HepG2 (cell line): ENCODE data around the gene KCNJ13. TPM values are rescaled to one million over a fixed set of nuclear protein-coding genes. Genes with fewer than 3 reads are reported as not detected.

Experiments used
- ATAC-seq: fragments of 200-7000 bp; cut with Tn5 transposase; 3 replicates; pipeline ENCODE4 v1.9.1; 2020; ENCODE audit warnings: mild to moderate bottlenecking, moderate library complexity
- BruUV-seq: library from RNA; stranded (reverse); fragments of 400-500 nt; replicated peaks from 2 replicates; lab custom pipeline; 2021; lab: Mats Ljungman, UMichigan
- CTCF ChIA-PET: fragments of 300-600 bp; formaldehyde crosslinking; extraction: SDS; loops from one replicate; lab custom pipeline; 2021; ENCODE audit warnings: low total read pairs, inconsistent platforms, low intra/inter-chr PET ratio; lab: Yijun Ruan, JAX
- POLR2A ChIA-PET: fragments of 350-600 bp; sonication (Branson Sonifier 250); formaldehyde crosslinking; loops from one replicate; lab custom pipeline; 2020; ENCODE audit warnings: antibody characterized with exemption, inconsistent platforms; lab: Yijun Ruan, JAX
- DNase-seq: peaks from one replicate; pipeline ENCODE4 v3.0.0-alpha.2; 2015; ENCODE audit warnings: low spot score
- FAIRE-seq: peaks from 3 replicates; lab custom pipeline; 2011; peaks lifted over from hg19 to GRCh38; lab: Jason Lieb, UNC
- H2AFZ ChIP-seq: one replicate; pipeline ENCODE4 v1.6.1; 2011; ENCODE audit warnings: low read length, inconsistent platforms
- H3K27ac ChIP-seq: fragments of 300-600 bp; 3 replicates; pipeline ENCODE4 v1.8.0; 2011; ENCODE audit warnings: mixed run types, mild to moderate bottlenecking, mixed read lengths, low read length, inconsistent platforms; ENCODE audit not compliant: insufficient read depth; ENCODE audit errors: extremely low read length
- H3K27me3 ChIP-seq, 2 experiments: fragments of 200-600 bp in 1 of 2; 2 replicates in 1 of 2; 3 replicates in 1 of 2; pipeline versions ENCODE4 v1.6.0 to v1.8.0; 2011; ENCODE audit warnings: low read length in 2 of 2, mild to moderate bottlenecking in 2 of 2, moderate library complexity in 2 of 2, inconsistent platforms in 1 of 2; ENCODE audit not compliant: insufficient read depth in 2 of 2, control insufficient read depth in 1 of 2
- H3K36me3 ChIP-seq, 2 experiments: fragments of 200-600 bp in 1 of 2; replicated peaks in 1 of 2; 2 replicates in 1 of 2; 3 replicates in 1 of 2; pipeline versions ENCODE4 v1.5.1 to v1.8.0; 2011; ENCODE audit warnings: low read length in 2 of 2, inconsistent platforms in 1 of 2; ENCODE audit not compliant: insufficient read depth in 2 of 2, control insufficient read depth in 1 of 2
- H3K4me1 ChIP-seq: 2 replicates; pipeline ENCODE4 v1.5.1; 2012; ENCODE audit warnings: low read length, inconsistent platforms; ENCODE audit not compliant: insufficient read depth
- H3K4me2 ChIP-seq: 2 replicates; pipeline ENCODE4 v1.6.0; 2011; ENCODE audit warnings: low read depth, low read length, inconsistent platforms
- H3K4me3 ChIP-seq, 3 experiments: fragments of 200-600 bp in 1 of 3; sonication (generic), shearing (Covaris generic) in 1 of 3; replicated peaks in 1 of 3; 2 replicates each; pipeline ENCODE4 v1.5.1; 2011 to 2016; ENCODE audit warnings: low read length in 3 of 3, inconsistent platforms in 2 of 3, low read depth in 2 of 3, mild to moderate bottlenecking in 2 of 3, control low read depth in 1 of 3, mixed read lengths in 1 of 3; ENCODE audit not compliant: insufficient read depth in 1 of 3
- H3K79me2 ChIP-seq: one replicate; pipeline ENCODE4 v1.6.1; 2011; ENCODE audit warnings: low read length, inconsistent platforms; ENCODE audit not compliant: insufficient read depth
- H3K9ac ChIP-seq: 2 replicates; pipeline ENCODE4 v1.6.0; 2011; ENCODE audit warnings: mild to moderate bottlenecking, low read depth, low read length, inconsistent platforms; ENCODE audit not compliant: insufficient read depth
- H3K9me3 ChIP-seq: 2 replicates; pipeline ENCODE4 v1.5.1; 2012; ENCODE audit warnings: mild to moderate bottlenecking, low read length
- H4K20me1 ChIP-seq: 2 replicates; pipeline ENCODE4 v1.6.0; 2011; ENCODE audit warnings: inconsistent platforms, mild to moderate bottlenecking, low read length, moderate library complexity; ENCODE audit not compliant: insufficient read depth
- CBX2 ChIP-seq, 2 experiments: fragments of 200-600 bp in 1 of 2; sonication (generic); formaldehyde crosslinking in 1 of 2; IDR thresholded peaks; 2 replicates each; pipeline versions ENCODE4 v1.7.0 to v1.8.1; 2018 to 2022; ENCODE audit warnings: low read depth in 2 of 2, low read length in 1 of 2, mild to moderate bottlenecking in 1 of 2, missing genetic modification reagents in 1 of 2
- EZH2 ChIP-seq: conservative IDR thresholded peaks from 2 replicates; pipeline ENCODE4 v1.6.1; 2012; ENCODE audit warnings: mild to moderate bottlenecking, low read depth, low read length, moderate library complexity
- FOSL2 ChIP-seq: sonication (generic); formaldehyde crosslinking; IDR thresholded peaks from 2 replicates; pipeline ENCODE4 v1.4.0; 2020; ENCODE audit warnings: missing genetic modification reagents
- GATAD2A ChIP-seq: IDR thresholded peaks from 2 replicates; pipeline ENCODE4 v1.6.1; 2016
- HNF4G ChIP-seq, 2 experiments: sonication (generic) in 1 of 2; formaldehyde crosslinking in 1 of 2; IDR thresholded peaks; 2 replicates each; pipeline versions ENCODE4 v1.4.0 to v1.6.1; 2011 to 2020; ENCODE audit warnings: borderline replicate concordance in 2 of 2, low read depth in 2 of 2, mild to moderate bottlenecking in 2 of 2, low read length in 1 of 2, missing genetic modification reagents in 1 of 2, moderate library complexity in 1 of 2
- HOXA7 ChIP-seq: sonication (generic); formaldehyde crosslinking; IDR thresholded peaks from 2 replicates; pipeline ENCODE4 v1.8.1; 2022; ENCODE audit warnings: mild to moderate bottlenecking, missing genetic modification reagents, moderate library complexity
- NCOA5 ChIP-seq: sonication (generic); formaldehyde crosslinking; IDR thresholded peaks from 2 replicates; pipeline ENCODE4 v1.4.0; 2020; ENCODE audit warnings: missing genetic modification reagents
- REL ChIP-seq: sonication (generic); formaldehyde crosslinking; conservative IDR thresholded peaks from 2 replicates; pipeline ENCODE4 v1.8.0; 2022; ENCODE audit warnings: mild to moderate bottlenecking, missing genetic modification reagents, moderate library complexity
- RFX5 ChIP-seq: IDR thresholded peaks from 2 replicates; pipeline ENCODE4 v1.6.1; 2011; ENCODE audit warnings: low read depth, low read length, improper control_type of control experiment
- SIX4 ChIP-seq: sonication (generic); formaldehyde crosslinking; IDR thresholded peaks from 2 replicates; pipeline ENCODE4 v1.4.0; 2020; ENCODE audit warnings: missing genetic modification reagents
- YY1 ChIP-seq: IDR thresholded peaks from 2 replicates; pipeline ENCODE4 v1.6.1; 2011; ENCODE audit warnings: low read length, low read depth, moderate library complexity, mild to moderate bottlenecking; ENCODE audit not compliant: insufficient read depth, insufficient replicate concordance
- ZNF549 ChIP-seq: sonication (generic); formaldehyde crosslinking; IDR thresholded peaks from 2 replicates; pipeline ENCODE4 v1.5.0; 2020; ENCODE audit warnings: missing genetic modification reagents
- ZNF572 ChIP-seq: sonication (generic); formaldehyde crosslinking; IDR thresholded peaks from 2 replicates; pipeline ENCODE4 v1.5.1; 2020; ENCODE audit warnings: mild to moderate bottlenecking, missing genetic modification reagents
- ZNF737 ChIP-seq: sonication (generic); formaldehyde crosslinking; IDR thresholded peaks from 2 replicates; pipeline ENCODE4 v1.5.0; 2020; ENCODE audit warnings: missing genetic modification reagents, mild to moderate bottlenecking, borderline replicate concordance
- ZNF75D ChIP-seq: sonication (generic); formaldehyde crosslinking; IDR thresholded peaks from 2 replicates; pipeline ENCODE4 v1.8.1; 2023; ENCODE audit warnings: missing genetic modification reagents, mild to moderate bottlenecking, borderline replicate concordance
- in situ Hi-C: cut with HindIII; loops from 2 replicates; pipeline ENCODE4 v1.10.0; 2017; ENCODE audit warnings: low pct_unique_long_range_greater_than_20kb; ENCODE audit not compliant: extremely low pct_ligation_motif_present
- intact Hi-C: fragments of 100-400 bp; cut with micrococcal nuclease; formaldehyde crosslinking; loops from one replicate; pipeline ENCODE4 v1.10.0; 2022; ENCODE audit not compliant: unreplicated experiment
- polyA plus RNA-seq, 8 experiments: library from polyadenylated mRNA; depleted of rRNA in 3 of 8; stranded (reverse) in 7 of 8; unstranded in 1 of 8; fragments of >200 nt; fragmentation: Illumina TruSeq in 4 of 8; extraction: Trizol in 4 of 8; gene quantifications; 2 replicates each; pipeline versions ENCODE4 v1.2.1 to v1.2.3, GENCODE V29; 2011 to 2016; ENCODE audit warnings: low read depth in 4 of 8, missing spikeins in 1 of 8, mixed read lengths in 1 of 8; ENCODE audit not compliant: insufficient read depth in 1 of 8
- total RNA-seq, 5 experiments: library from RNA; depleted of rRNA; stranded (reverse); fragments of >200 nt; fragmentation: Illumina TruSeq; extraction: Trizol; gene quantifications; 2 replicates each; pipeline ENCODE4 v1.2.3, GENCODE V29; 2016; ENCODE audit warnings: low read depth in 1 of 5
- TF ChIP-seq, protein P1 (sequence below): sonication (generic); formaldehyde crosslinking; IDR thresholded peaks from 2 replicates; pipeline ENCODE4 v1.5.1; 2020; ENCODE audit warnings: mild to moderate bottlenecking, missing genetic modification reagents
- TF ChIP-seq, protein P2 (sequence below): sonication (generic); formaldehyde crosslinking; IDR thresholded peaks from 2 replicates; pipeline ENCODE4 v1.5.0; 2020; ENCODE audit warnings: missing genetic modification reagents

The KCNJ13 gene
- total and polyA plus RNA-seq, 2 of the 13 experiments (the other 11 are each of a cell fraction or from before 2014, with no cell fraction given): not detected

DNA sequence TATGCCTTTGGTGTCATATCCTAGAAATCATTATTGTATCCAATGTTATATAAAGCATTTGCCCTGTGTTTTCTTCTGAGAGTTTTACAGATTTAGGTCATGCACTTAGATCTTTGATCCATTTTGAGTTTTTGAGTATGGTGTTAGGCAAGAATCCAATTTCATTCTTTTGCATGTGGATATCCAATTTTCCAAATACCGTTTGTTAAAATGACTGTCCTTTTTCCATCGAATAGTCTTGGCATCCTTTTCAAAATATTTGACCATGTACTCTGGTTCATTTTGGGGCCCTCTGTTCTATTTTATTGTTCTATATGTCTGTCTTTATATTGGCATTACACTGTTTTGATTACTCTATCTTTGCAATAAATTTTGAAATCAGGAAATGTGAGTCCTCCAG is 23.8 kb upstream of the KCNJ13 start (continued):
- no peak for TF ChIP-seq HNF4G (IDR thresholded peaks at IDR 0.05; ENCODE audit: borderline replicate concordance, low read depth, low read length)
- TF ChIP-seq HNF4G (CRISPR knock-in tag; IDR thresholded peaks at IDR 0.05; ENCODE audit: borderline replicate concordance, low read depth): no peak
- TF ChIP-seq, protein P1, sequence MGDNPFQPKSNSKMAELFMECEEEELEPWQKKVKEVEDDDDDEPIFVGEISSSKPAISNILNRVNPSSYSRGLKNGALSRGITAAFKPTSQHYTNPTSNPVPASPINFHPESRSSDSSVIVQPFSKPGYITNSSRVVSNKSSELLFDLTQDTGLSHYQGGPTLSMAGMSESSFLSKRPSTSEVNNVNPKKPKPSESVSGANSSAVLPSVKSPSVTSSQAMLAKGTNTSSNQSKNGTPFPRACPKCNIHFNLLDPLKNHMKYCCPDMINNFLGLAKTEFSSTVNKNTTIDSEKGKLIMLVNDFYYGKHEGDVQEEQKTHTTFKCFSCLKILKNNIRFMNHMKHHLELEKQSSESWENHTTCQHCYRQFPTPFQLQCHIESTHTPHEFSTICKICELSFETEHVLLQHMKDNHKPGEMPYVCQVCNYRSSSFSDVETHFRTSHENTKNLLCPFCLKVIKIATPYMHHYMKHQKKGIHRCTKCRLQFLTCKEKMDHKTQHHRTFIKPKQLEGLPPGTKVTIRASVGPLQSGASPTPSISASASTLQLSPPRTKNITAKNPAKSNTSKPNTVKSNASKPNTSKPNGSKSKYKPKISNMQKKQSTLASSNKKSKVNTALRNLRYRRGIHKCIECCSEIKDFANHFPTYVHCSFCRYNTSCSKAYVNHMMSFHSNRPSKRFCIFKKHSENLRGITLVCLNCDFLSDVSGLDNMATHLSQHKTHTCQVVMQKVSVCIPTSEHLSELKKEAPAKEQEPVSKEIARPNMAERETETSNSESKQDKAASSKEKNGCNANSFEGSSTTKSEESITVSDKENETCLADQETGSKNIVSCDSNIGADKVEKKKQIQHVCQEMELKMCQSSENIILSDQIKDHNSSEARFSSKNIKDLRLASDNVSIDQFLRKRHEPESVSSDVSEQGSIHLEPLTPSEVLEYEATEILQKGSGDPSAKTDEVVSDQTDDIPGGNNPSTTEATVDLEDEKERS (CRISPR knock-in tag): no peak
- no peak for TF ChIP-seq HOXA7
- TF ChIP-seq, all 625 proteins: peak for 0

DNA sequence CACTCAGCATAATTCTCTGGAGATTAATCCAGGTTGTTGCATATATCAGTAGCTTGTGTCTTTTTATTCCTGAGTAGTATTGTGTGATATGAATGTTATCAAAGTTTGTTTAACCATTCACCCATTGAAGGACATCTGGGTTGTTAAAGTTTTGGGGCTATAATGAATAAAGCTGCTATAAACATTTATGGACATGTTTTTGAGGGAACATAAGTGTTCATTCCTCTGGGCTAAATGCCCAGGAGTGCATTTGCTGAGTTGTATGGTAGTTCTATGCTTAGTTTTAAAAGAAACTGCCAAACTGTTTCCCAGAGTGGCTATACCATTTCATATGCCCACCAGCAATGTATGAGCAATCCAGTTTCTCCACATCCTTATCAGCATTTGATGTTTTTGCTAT is 21.8 kb upstream of the KCNJ13 start:
- Histone ChIP-seq H3K36me3 (peaks cover 22 to 85% of the 10 kb centered on the region in 2 experiments), H3K4me3 (no peak overlapping the region), H3K4me2 (no peak overlapping the region), H3K27ac (no peak overlapping the region), H2AFZ (no peak overlapping the region), H3K9me3 (no peaks in the 10 kb centered on the region), H3K27me3 (no peaks in the 10 kb centered on the region), H3K9ac (no peak overlapping the region), H4K20me1 (no peaks in the 10 kb centered on the region), H3K4me1 (no peaks in the 10 kb centered on the region), H3K79me2 (no peaks in the 10 kb centered on the region)
- no TSS peak for BruUV-seq
- ChIA-PET CTCF (no interaction called here), POLR2A (no interaction called here)
- in situ Hi-C loops: no loop called here
- FAIRE-seq (no peak), ATAC-seq (no peak), DNase-seq (no peak)
- no peak for TF ChIP-seq GATAD2A (CRISPR knock-in tag)
- TF ChIP-seq SIX4 (CRISPR knock-in tag): no peak
- TF ChIP-seq RFX5: no peak
- TF ChIP-seq, protein P2, sequence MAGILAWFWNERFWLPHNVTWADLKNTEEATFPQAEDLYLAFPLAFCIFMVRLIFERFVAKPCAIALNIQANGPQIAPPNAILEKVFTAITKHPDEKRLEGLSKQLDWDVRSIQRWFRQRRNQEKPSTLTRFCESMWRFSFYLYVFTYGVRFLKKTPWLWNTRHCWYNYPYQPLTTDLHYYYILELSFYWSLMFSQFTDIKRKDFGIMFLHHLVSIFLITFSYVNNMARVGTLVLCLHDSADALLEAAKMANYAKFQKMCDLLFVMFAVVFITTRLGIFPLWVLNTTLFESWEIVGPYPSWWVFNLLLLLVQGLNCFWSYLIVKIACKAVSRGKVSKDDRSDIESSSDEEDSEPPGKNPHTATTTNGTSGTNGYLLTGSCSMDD (CRISPR knock-in tag): no peak
- TF ChIP-seq ZNF75D: no peak
- TF ChIP-seq FOSL2 (CRISPR knock-in tag): no peak
- no peak for TF ChIP-seq YY1
- no peak for TF ChIP-seq ZNF549
- TF ChIP-seq NCOA5 (CRISPR knock-in tag): no peak
- no peak for TF ChIP-seq CBX2 (IDR thresholded peaks at IDR 0.05; ENCODE audit: low read depth, low read length)
- TF ChIP-seq CBX2 (CRISPR knock-in tag; IDR thresholded peaks at IDR 0.05; ENCODE audit: low read depth): no peak
- no peak for TF ChIP-seq ZNF572 (CRISPR knock-in tag)
- no peak for TF ChIP-seq REL (CRISPR knock-in tag)
- TF ChIP-seq EZH2: no peak
- TF ChIP-seq ZNF737 (CRISPR knock-in tag): no peak
- intact Hi-C loops: no loop called here
